ENCODE measurements around the gene SPDYE4.

DNA sequence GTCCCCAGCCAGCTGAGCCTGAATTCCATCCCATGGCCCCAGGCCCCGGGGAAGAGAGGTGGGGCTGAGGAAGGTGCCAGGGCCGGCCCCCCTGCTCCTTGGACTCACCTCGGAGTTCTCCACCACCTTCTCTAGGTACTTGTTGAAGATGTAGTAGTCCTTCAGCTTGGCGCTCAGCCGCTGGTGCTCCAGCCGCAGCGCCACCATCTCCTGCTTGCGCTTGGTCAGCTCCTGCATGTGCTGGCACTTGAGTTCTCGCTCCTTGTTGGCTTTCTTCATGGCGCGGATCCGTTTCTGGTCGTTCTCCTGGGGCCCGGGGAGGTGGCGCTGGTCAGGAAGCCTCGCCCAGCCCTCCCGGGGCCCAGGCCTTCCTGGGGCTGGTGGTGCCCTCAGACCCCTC is 17.0 kb downstream of the SPDYE4 start:
- TF ChIP-seq, protein P1, sequence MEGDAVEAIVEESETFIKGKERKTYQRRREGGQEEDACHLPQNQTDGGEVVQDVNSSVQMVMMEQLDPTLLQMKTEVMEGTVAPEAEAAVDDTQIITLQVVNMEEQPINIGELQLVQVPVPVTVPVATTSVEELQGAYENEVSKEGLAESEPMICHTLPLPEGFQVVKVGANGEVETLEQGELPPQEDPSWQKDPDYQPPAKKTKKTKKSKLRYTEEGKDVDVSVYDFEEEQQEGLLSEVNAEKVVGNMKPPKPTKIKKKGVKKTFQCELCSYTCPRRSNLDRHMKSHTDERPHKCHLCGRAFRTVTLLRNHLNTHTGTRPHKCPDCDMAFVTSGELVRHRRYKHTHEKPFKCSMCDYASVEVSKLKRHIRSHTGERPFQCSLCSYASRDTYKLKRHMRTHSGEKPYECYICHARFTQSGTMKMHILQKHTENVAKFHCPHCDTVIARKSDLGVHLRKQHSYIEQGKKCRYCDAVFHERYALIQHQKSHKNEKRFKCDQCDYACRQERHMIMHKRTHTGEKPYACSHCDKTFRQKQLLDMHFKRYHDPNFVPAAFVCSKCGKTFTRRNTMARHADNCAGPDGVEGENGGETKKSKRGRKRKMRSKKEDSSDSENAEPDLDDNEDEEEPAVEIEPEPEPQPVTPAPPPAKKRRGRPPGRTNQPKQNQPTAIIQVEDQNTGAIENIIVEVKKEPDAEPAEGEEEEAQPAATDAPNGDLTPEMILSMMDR (IDR thresholded peaks at IDR 0.05), result no peak
- TF ChIP-seq EZH2 (IDR thresholded peaks at IDR 0.05; ENCODE audit: borderline replicate concordance, insufficient read depth, low read depth, low read length, poor library complexity, severe bottlenecking), result no peak
